ENCODE data around the gene PCCA.

- TF ChIP-seq EGR1 (IDR thresholded peaks at IDR 0.05; ENCODE audit: low read depth in 2 of 2) (no peak), CTCF (IDR thresholded peaks at IDR 0.05; ENCODE audit: low read depth, low read length, missing input control) (no peak), REST (IDR thresholded peaks at IDR 0.05) (no peak), SP1 (IDR thresholded peaks at IDR 0.05) (no peak), HNF4G (IDR thresholded peaks at IDR 0.05) (no peak), GABPA (IDR thresholded peaks at IDR 0.05 in 1 of 2, conservative IDR thresholded peaks at IDR 0.05 in 1 of 2) (no peak), MAX (IDR thresholded peaks at IDR 0.05) (no peak)
These were observed 6.6 kb downstream of the PCCA start for GRCh38 chr13:100095498-100095897.

Measured in liver (tissue), 3 donors.